Measurements from ENCODE around the gene SYCP3.

SYCP3 gene

DNA sequence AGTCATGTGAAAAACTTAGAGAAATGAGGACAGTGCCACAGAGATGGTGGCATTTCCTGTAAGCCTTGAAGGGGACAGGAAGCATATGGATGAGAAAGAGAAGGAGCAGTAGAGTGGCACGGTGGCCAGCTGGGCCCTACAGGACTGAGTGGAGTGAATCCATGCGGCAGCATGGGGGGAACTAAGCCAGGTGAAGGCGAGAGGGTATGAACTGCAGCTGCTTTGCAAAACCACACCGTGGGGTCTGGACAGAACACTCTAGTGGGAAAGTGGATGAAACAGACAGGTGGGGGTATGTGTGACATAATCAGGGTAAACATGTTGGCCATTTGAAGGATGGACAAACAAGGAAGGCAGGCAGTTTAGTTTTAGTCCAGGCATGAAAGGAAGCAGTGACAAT, 10.4 kb upstream of the SYCP3 start:
- H3K27ac ChIP-seq, result no peak overlapping the region
- POLR2A ChIA-PET (ENCODE audit: low non-redundant PET), result no interaction called here
- CTCF ChIA-PET, result no interaction called here
- TF ChIP-seq, protein P1, sequence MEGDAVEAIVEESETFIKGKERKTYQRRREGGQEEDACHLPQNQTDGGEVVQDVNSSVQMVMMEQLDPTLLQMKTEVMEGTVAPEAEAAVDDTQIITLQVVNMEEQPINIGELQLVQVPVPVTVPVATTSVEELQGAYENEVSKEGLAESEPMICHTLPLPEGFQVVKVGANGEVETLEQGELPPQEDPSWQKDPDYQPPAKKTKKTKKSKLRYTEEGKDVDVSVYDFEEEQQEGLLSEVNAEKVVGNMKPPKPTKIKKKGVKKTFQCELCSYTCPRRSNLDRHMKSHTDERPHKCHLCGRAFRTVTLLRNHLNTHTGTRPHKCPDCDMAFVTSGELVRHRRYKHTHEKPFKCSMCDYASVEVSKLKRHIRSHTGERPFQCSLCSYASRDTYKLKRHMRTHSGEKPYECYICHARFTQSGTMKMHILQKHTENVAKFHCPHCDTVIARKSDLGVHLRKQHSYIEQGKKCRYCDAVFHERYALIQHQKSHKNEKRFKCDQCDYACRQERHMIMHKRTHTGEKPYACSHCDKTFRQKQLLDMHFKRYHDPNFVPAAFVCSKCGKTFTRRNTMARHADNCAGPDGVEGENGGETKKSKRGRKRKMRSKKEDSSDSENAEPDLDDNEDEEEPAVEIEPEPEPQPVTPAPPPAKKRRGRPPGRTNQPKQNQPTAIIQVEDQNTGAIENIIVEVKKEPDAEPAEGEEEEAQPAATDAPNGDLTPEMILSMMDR (conservative IDR thresholded peaks at IDR 0.05; ENCODE audit: low read depth), result no peak
- no peak for DNase-seq (ENCODE audit: low spot score)

DNA sequence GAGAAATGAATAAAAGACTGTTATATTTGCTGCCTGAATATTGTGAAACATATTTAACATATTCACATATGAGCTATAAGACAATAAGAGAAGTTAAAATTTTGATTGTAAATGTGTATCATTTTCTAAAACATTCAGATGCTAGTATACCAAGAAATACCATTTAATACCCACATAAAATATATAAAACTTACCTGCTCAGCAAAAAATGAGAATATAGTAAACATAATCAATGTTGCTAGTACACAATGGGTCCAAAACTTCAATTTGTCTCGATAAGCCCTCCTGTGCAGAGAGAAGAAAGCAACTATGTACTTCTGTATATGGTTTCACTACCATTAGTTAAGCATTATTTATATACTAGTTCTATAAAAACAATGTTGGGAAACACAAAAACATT, 9.6 kb upstream of the SYCP3 start:
- CTCF ChIA-PET, result no interaction called here
- TF ChIP-seq, protein P1 (conservative IDR thresholded peaks at IDR 0.05; ENCODE audit: low read depth), result no peak
- POLR2A ChIA-PET (ENCODE audit: low non-redundant PET), result no interaction called here
- no peak overlapping the region for H3K27ac ChIP-seq
- no peak for DNase-seq (ENCODE audit: low spot score)

DNA sequence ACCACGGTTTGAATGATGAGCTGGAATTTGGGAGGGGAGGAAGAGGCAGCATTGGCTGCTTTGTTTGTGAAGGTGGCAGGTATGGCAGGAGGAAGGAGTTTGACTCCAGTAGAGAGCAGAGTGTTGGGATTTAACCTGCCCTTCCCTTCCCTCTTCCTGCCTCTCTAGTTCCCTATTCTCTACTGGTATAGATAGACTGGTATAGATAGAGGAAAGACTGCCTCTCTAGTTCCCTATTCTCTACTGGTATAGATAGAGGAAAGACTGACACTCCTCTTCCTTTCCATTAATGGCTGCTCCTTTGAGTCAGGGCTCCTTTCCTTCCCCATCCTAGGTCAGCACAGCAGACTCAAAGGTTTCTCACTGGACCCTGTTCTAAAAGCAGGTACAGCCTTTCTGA, 8.4 kb upstream of the SYCP3 start:
- DNase-seq (ENCODE audit: low spot score), result no peak
- ChIA-PET POLR2A (ENCODE audit: low non-redundant PET) (no interaction called here), CTCF (interaction anchor here (0.6 kb wide), 2 partner anchors 86 to 220 kb away, joined by 3 to 7 read pairs; no protein-coding TSS in a partner anchor)
- TF ChIP-seq, protein P1 (conservative IDR thresholded peaks at IDR 0.05; ENCODE audit: low read depth), result no peak
- H3K27ac ChIP-seq, result no peak overlapping the region

DNA sequence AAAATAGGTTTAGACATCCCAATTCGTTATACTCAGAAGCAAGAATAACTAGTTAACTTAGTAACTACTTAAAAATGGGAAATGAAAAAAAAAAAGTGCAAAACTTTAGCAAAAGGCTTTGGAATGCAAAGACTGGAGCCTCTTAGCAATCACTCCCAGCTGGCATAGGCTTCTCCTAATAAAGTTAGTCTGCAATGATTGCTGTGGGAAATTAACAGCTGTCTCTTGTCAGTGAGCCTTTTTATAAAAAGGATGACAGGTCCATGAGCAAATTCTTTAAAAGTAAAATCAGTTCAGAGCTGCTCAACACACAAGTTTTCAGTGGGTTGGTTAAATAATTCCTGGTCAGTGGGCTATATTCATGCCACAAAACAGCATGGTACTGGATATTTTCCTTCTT, 7.4 kb upstream of the SYCP3 start:
- POLR2A ChIA-PET (ENCODE audit: low non-redundant PET), result no interaction called here
- CTCF ChIA-PET, result interaction anchor here (0.7 kb wide), 1 partner anchor 1135 kb away, joined by 3 read pairs; no protein-coding TSS in a partner anchor
- H3K27ac ChIP-seq, result no peak overlapping the region
- DNase-seq (ENCODE audit: low spot score), result no peak
- TF ChIP-seq, protein P1 (conservative IDR thresholded peaks at IDR 0.05; ENCODE audit: low read depth), result no peak

DNA sequence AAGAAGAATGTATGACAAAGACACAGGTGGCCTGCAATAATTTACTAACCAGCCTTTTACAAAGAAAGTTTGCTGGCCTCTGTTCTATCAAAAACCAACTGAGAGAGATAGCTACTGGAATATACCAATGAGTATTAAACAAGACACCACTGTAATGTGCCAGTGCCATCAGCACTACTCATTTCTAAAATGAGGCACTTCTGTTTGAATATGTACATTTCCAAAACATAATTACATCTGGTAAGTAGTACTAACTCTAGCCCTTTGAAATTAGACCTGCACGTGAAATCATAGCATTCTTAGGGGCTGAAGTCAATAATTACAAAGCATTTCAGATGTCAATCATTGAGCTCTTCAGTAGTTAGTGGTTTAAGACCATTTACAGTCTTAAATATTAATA, 6.9 kb upstream of the SYCP3 start:
- no peak for DNase-seq (ENCODE audit: low spot score)
- H3K27ac ChIP-seq, result no peak overlapping the region
- TF ChIP-seq, protein P1 (conservative IDR thresholded peaks at IDR 0.05; ENCODE audit: low read depth), result no peak
- POLR2A ChIA-PET (ENCODE audit: low non-redundant PET), result no interaction called here
- CTCF ChIA-PET, result no interaction called here

DNA sequence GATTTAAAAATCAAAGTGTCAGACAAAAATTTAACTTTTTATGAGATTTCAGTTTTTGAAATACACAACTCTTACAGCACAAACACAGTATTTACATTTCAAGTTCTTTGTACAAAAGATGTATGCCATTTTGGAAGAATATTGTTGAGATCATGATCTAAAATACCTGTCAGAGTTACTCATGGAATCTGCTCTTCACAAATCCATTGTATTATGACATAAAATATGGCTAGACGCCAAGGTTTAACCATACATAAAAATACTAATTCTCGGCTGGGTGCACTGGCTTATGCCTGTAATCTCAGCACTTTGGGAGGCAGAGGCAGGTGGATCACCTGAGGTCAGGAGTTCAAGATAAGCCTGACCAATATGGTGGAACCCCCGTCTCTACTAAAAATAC, 6.2 kb upstream of the SYCP3 start:
- ChIA-PET CTCF (no interaction called here), POLR2A (ENCODE audit: low non-redundant PET) (no interaction called here)
- TF ChIP-seq, protein P1 (conservative IDR thresholded peaks at IDR 0.05; ENCODE audit: low read depth), result no peak
- H3K27ac ChIP-seq, result no peak overlapping the region
- no peak for DNase-seq (ENCODE audit: low spot score)

Data from RWPE1 (cell line).